NCI-H2029 treated with DMSO at 0.1 percent for 48 hours (cell line): Measurements from ENCODE around the gene KCNG4.

Source experiments
- DNase-seq: peaks from one replicate; lab custom pipeline; 2025; lab: John Stamatoyannopoulos, UW

KCNG4 gene

GRCh38 chr16:84239909-84240308, at the start of gene KCNG4:
TSS of gene KCNG4 (minus strand) at chr16:84240012. CDS start at chr16:84237485, 2,527 bp downstream.
- DNase-seq: no peak

- DNase-seq: no peak
Measured at GRCh38 chr16:84288902-84289301, 49.1 kb upstream of the KCNG4 start.

GRCh38 chr16:84286578-84287240, 46.9 kb upstream of the KCNG4 start:
- DNase-seq: no peak

- DNase-seq: no peak
Measured at GRCh38 chr16:84284154-84284722, 44.4 kb upstream of the KCNG4 start.

GRCh38 chr16:84283314-84284153, 43.7 kb upstream of the KCNG4 start:
- no peak for DNase-seq

- DNase-seq: no peak
Measured at GRCh38 chr16:84282533-84282932, 42.7 kb upstream of the KCNG4 start.

GRCh38 chr16:84281074-84281473, 41.3 kb upstream of the KCNG4 start:
- no peak for DNase-seq

GRCh38 chr16:84279881-84280280, 40.1 kb upstream of the KCNG4 start:
- DNase-seq: no peak

- DNase-seq: no peak
Measured at GRCh38 chr16:84278968-84279367, 39.2 kb upstream of the KCNG4 start.

GRCh38 chr16:84278333-84278732, 38.5 kb upstream of the KCNG4 start:
- DNase-seq: no peak

GRCh38 chr16:84277244-84277823, 37.5 kb upstream of the KCNG4 start:
- DNase-seq: peak; percentile 18

- DNase-seq: no peak
Measured at GRCh38 chr16:84275585-84276151, 35.9 kb upstream of the KCNG4 start.

- no peak for DNase-seq
Measured at GRCh38 chr16:84274515-84274914, 34.7 kb upstream of the KCNG4 start.

GRCh38 chr16:84272740-84273320, 33.0 kb upstream of the KCNG4 start:
- DNase-seq: no peak

- DNase-seq: no peak
Measured at GRCh38 chr16:84271866-84272265, 32.1 kb upstream of the KCNG4 start.

- DNase-seq: no peak
Measured at GRCh38 chr16:84271037-84271436, 31.2 kb upstream of the KCNG4 start.

- no peak for DNase-seq
Measured at GRCh38 chr16:84270531-84270930, 30.7 kb upstream of the KCNG4 start.

- DNase-seq: no peak
Measured at GRCh38 chr16:84270071-84270470, 30.3 kb upstream of the KCNG4 start.

- no peak for DNase-seq
Measured at GRCh38 chr16:84268291-84269040, 28.7 kb upstream of the KCNG4 start.

GRCh38 chr16:84267380-84267779, 27.6 kb upstream of the KCNG4 start:
- DNase-seq: no peak

GRCh38 chr16:84266451-84266850, 26.6 kb upstream of the KCNG4 start:
- peak; percentile 0 for DNase-seq
